H1 (cell line): ENCODE measurements around the gene JAKMIP2. TPM values are rescaled to one million over a fixed set of nuclear protein-coding genes. Genes with fewer than 3 reads are reported as not detected.
"Not testable (repeated sequence)": the region's sequence is repeated elsewhere in the genome, so short reads cannot be mapped to it uniquely, and the experiment has no call there.

Experiments
- CTCF ChIA-PET: fragments of 300-600 bp; sonication (Branson Sonifier 250); formaldehyde crosslinking; loops from one replicate; lab custom pipeline; 2021; ENCODE audit not compliant: partially characterized antibody; lab: Charles Lee
- POLR2A ChIA-PET: fragments of 300-600 bp; sonication (Branson Sonifier 250); formaldehyde crosslinking; loops from one replicate; lab custom pipeline; 2021; ENCODE audit warnings: inconsistent platforms; ENCODE audit not compliant: partially characterized antibody; lab: Charles Lee
- DNase-seq, 2 experiments: peaks; one replicate each; pipeline versions ENCODE4 v3.0.0 to v3.0.0-alpha.2; 2010 to 2022; ENCODE audit warnings: low spot score in 2 of 2, low read depth in 1 of 2, mixed read lengths in 1 of 2
- FAIRE-seq: peaks from 2 replicates; lab custom pipeline; 2011; peaks lifted over from hg19 to GRCh38; lab: Jason Lieb, UNC
- H2AFZ ChIP-seq: 2 replicates; pipeline ENCODE4 v1.8.1; 2012; ENCODE audit warnings: low read length, inconsistent platforms
- H2AK5ac ChIP-seq: 2 replicates; pipeline ENCODE4 v1.6.1; 2013; ENCODE audit warnings: low read depth, low read length
- H2BK120ac ChIP-seq: replicated peaks from 2 replicates; pipeline ENCODE3; 2013; ENCODE audit warnings: low read depth, low read length, inconsistent platforms
- H2BK12ac ChIP-seq: 2 replicates; pipeline ENCODE4 v1.6.1; 2013; ENCODE audit warnings: low read depth, low read length
- H2BK15ac ChIP-seq: 2 replicates; pipeline ENCODE4 v1.6.1; 2013; ENCODE audit warnings: low read length
- H2BK20ac ChIP-seq: 2 replicates; pipeline ENCODE4 v1.6.1; 2013; ENCODE audit warnings: low read length
- H2BK5ac ChIP-seq: 2 replicates; pipeline ENCODE4 v1.6.1; 2013; ENCODE audit warnings: low read depth, low read length
- H3K14ac ChIP-seq: 2 replicates; pipeline ENCODE4 v1.6.1; 2013; ENCODE audit warnings: inconsistent platforms; ENCODE audit not compliant: insufficient read length
- H3K18ac ChIP-seq: 2 replicates; pipeline ENCODE4 v1.6.1; 2013; ENCODE audit warnings: low read length; ENCODE audit errors: extremely low read depth
- H3K23ac ChIP-seq: 2 replicates; pipeline ENCODE4 v1.6.1; 2013; ENCODE audit warnings: inconsistent platforms; ENCODE audit not compliant: insufficient read length
- H3K23me2 ChIP-seq: 2 replicates; pipeline ENCODE4 v1.6.1; 2013; ENCODE audit warnings: low read depth, low read length
- H3K27ac ChIP-seq: 2 replicates; pipeline ENCODE4 v1.6.1; 2011; ENCODE audit warnings: low read depth, low read length, inconsistent platforms
- H3K27me3 ChIP-seq, 4 experiments: replicated peaks in 1 of 4; 1 replicate in 1 of 4; 2 replicates in 3 of 4; pipeline versions ENCODE4 v1.6.1 to v1.8.1; 2011 to 2013; ENCODE audit warnings: low read length in 3 of 4, mild to moderate bottlenecking in 3 of 4, inconsistent platforms in 2 of 4, mixed read lengths in 2 of 4, moderate library complexity in 1 of 4; ENCODE audit not compliant: control insufficient read depth in 3 of 4, insufficient read depth in 3 of 4; ENCODE audit errors: extremely low read depth in 1 of 4
- H3K36me3 ChIP-seq, 4 experiments: 2 replicates each; pipeline versions ENCODE4 v1.6.1 to v1.8.1; 2011 to 2013; ENCODE audit warnings: mild to moderate bottlenecking in 4 of 4, low read length in 3 of 4, moderate library complexity in 2 of 4, control low read depth in 1 of 4, inconsistent platforms in 1 of 4; ENCODE audit not compliant: insufficient read depth in 4 of 4, control insufficient read depth in 2 of 4
- H3K4ac ChIP-seq: replicated peaks from 2 replicates; pipeline ENCODE3; 2013; ENCODE audit warnings: low read length, low read depth, mixed read lengths, inconsistent platforms; ENCODE audit not compliant: insufficient read length
- H3K4me1 ChIP-seq, 4 experiments: replicated peaks in 1 of 4; 1 replicate in 1 of 4; 2 replicates in 3 of 4; pipeline versions ENCODE4 v1.6.1 to v1.8.1; 2011 to 2013; ENCODE audit warnings: low read length in 3 of 4, inconsistent platforms in 2 of 4, mixed read lengths in 1 of 4; ENCODE audit not compliant: insufficient read depth in 4 of 4, control insufficient read depth in 3 of 4
- H3K4me2 ChIP-seq, 2 experiments: 2 replicates each; pipeline versions ENCODE4 v1.6.1 to v1.8.1; 2011 to 2013; ENCODE audit warnings: low read depth in 2 of 2, low read length in 2 of 2, control low read depth in 1 of 2, inconsistent platforms in 1 of 2, mild to moderate bottlenecking in 1 of 2; ENCODE audit not compliant: insufficient read depth in 1 of 2
- H3K4me3 ChIP-seq, 4 experiments: fragments of 200-600, 300-600 bp in 1 of 4; sonication (generic), shearing (Covaris generic), sonication (Bioruptor Twin) in 1 of 4; 2 replicates each; pipeline versions ENCODE4 v1.5.1 to v1.8.1; 2011 to 2016; ENCODE audit warnings: low read length in 4 of 4, low read depth in 3 of 4, control low read depth in 2 of 4, inconsistent platforms in 2 of 4, mild to moderate bottlenecking in 2 of 4, mixed read lengths in 1 of 4, moderate library complexity in 1 of 4; ENCODE audit not compliant: insufficient read depth in 2 of 4; ENCODE audit errors: extremely low read depth in 1 of 4
- H3K56ac ChIP-seq: replicated peaks from 2 replicates; pipeline ENCODE3; 2013; ENCODE audit warnings: low read depth, mild to moderate bottlenecking, mixed read lengths, low read length, inconsistent platforms; ENCODE audit not compliant: insufficient read length
- H3K79me1 ChIP-seq: 2 replicates; pipeline ENCODE4 v1.6.1; 2013; ENCODE audit warnings: low read depth, low read length, control low read depth
- H3K79me2 ChIP-seq, 2 experiments: 2 replicates each; pipeline versions ENCODE4 v1.6.1 to v1.8.1; 2012 to 2013; ENCODE audit warnings: low read length in 2 of 2, mild to moderate bottlenecking in 2 of 2, inconsistent platforms in 1 of 2; ENCODE audit not compliant: insufficient read depth in 2 of 2, control insufficient read depth in 1 of 2
- H3K9ac ChIP-seq, 4 experiments: replicated peaks in 1 of 4; 1 replicate in 1 of 4; 2 replicates in 3 of 4; pipeline versions ENCODE4 v1.6.1 to v1.8.1; 2011 to 2013; ENCODE audit warnings: low read depth in 3 of 4, low read length in 3 of 4, control low read depth in 2 of 4, mild to moderate bottlenecking in 2 of 4, moderate library complexity in 2 of 4, inconsistent platforms in 1 of 4; ENCODE audit errors: extremely low read depth in 1 of 4
- H3K9me3 ChIP-seq, 2 experiments: 2 replicates each; pipeline versions ENCODE4 v1.6.1 to v1.8.1; 2012 to 2013; ENCODE audit warnings: mild to moderate bottlenecking in 2 of 2, moderate library complexity in 2 of 2, control low read depth in 1 of 2, inconsistent platforms in 1 of 2, low read depth in 1 of 2, low read length in 1 of 2, mixed read lengths in 1 of 2; ENCODE audit not compliant: insufficient read depth in 2 of 2
- H4K20me1 ChIP-seq, 2 experiments: replicated peaks in 1 of 2; 2 replicates each; pipeline versions ENCODE3 to v1.8.1; 2011 to 2013; ENCODE audit warnings: inconsistent platforms in 2 of 2, low read length in 2 of 2, mild to moderate bottlenecking in 1 of 2; ENCODE audit not compliant: insufficient read depth in 2 of 2, control insufficient read depth in 1 of 2
- H4K5ac ChIP-seq: 2 replicates; pipeline ENCODE4 v1.6.1; 2013; ENCODE audit warnings: low read length, low read depth, mixed read lengths, inconsistent platforms; ENCODE audit not compliant: insufficient read length
- H4K8ac ChIP-seq: 2 replicates; pipeline ENCODE4 v1.8.0; 2013; ENCODE audit warnings: mild to moderate bottlenecking, moderate library complexity, low read length, inconsistent platforms; ENCODE audit not compliant: insufficient read depth; ENCODE audit errors: extremely low read depth
- H4K91ac ChIP-seq: replicated peaks from 2 replicates; pipeline ENCODE3; 2013; ENCODE audit warnings: low read length, mixed read lengths, inconsistent platforms; ENCODE audit not compliant: insufficient read length
- YY1 ChIP-seq: IDR thresholded peaks from 2 replicates; pipeline ENCODE4 v1.6.1; 2011; ENCODE audit warnings: low read depth, mild to moderate bottlenecking, low read length
- WGBS, 2 experiments: shearing (Covaris generic) in 1 of 2; methylation state at CpG; one replicate each; pipeline versions ENCODE4 v1.1.6 to v1.1.7; 2013 to 2015; ENCODE audit warnings: low lambda C conversion rate in 2 of 2, mixed read lengths in 2 of 2, inconsistent platforms in 1 of 2, low coverage in 1 of 2, missing lambda C conversion rate in 1 of 2; ENCODE audit not compliant: insufficient replicate concordance in 2 of 2, insufficient coverage in 1 of 2, insufficient read length in 1 of 2; ENCODE audit errors: extremely low coverage in 1 of 2, missing lambda C conversion rate in 1 of 2; 5-methylcytosine and 5-hydroxymethylcytosine counted together
- polyA plus RNA-seq, 7 experiments: library from polyadenylated mRNA; depleted of rRNA in 3 of 7; stranded (reverse) in 5 of 7; unstranded in 2 of 7; fragments of >200 nt in 5 of 7; fragments of 200-250 nt in 2 of 7; gene quantifications; 1 replicate in 5 of 7; 2 replicates in 1 of 7; 4 replicates in 1 of 7; pipeline versions ENCODE4 v1.2.1 to v1.2.3, GENCODE V29; 2011 to 2013; ENCODE audit warnings: missing spikeins in 2 of 7, mixed read lengths in 2 of 7
- total RNA-seq: library from RNA; stranded (reverse); fragmentation: NEBNext Ultra II Directional; extraction: Animal tissue kit (Norgen Biotek cat#: 25700); gene quantifications from 2 replicates; pipeline ENCODE4 v1.2.1, GENCODE V29; 2021

JAKMIP2 gene
- total and polyA plus RNA-seq, 2 of the 8 experiments (the other 6 are each of a cell fraction or from before 2014, with no cell fraction given), result 2.4 to 13.6 TPM

GRCh38 chr5:147721191-147721960, 61.2 kb downstream of the JAKMIP2 start:
- H2AFZ ChIP-seq, H4K20me1 ChIP-seq, H3K27me3 ChIP-seq, FAIRE-seq, CTCF ChIA-PET, H3K18ac ChIP-seq, H4K91ac ChIP-seq, H2BK12ac ChIP-seq, H2BK120ac ChIP-seq, H3K56ac ChIP-seq, H3K79me2 ChIP-seq, H3K27ac ChIP-seq, H3K79me1 ChIP-seq, H2BK20ac ChIP-seq, H3K36me3 ChIP-seq, H3K14ac ChIP-seq, H4K8ac ChIP-seq, H3K23ac ChIP-seq, H3K4me1 ChIP-seq, H2BK15ac ChIP-seq, H2AK5ac ChIP-seq, H3K23me2 ChIP-seq, H3K9me3 ChIP-seq, H3K4ac ChIP-seq: not testable (repeated sequence)
- H3K9ac ChIP-seq, result peak overlapping the region in 1 of 4 experiments; percentile 50; a peak in 2 of 7 replicates
- peak overlapping the region in 1 of 2 experiments; percentile 84; a peak in 2 of 4 replicates for H3K4me2 ChIP-seq
- 78% methylated on average over 20 of the region's 38 CpGs; no CpG with 5 or more reads in 1 of the 2 experiments for WGBS, 2 experiments
- TF ChIP-seq YY1, result peak; percentile 69
- H2BK5ac ChIP-seq, result peak overlapping the region; percentile 81; the same call in 1 of the 2 replicates
- peak overlapping the region in 2 of 4 experiments; percentile 37 to 54; a peak in 4 of 8 replicates for H3K4me3 ChIP-seq
- POLR2A ChIA-PET, result interaction anchor here (1.0 to 1.6 kb wide), 4 partner anchors 9 to 61 kb away, joined by 3 to 7 read pairs (median 4); partner anchors contain the start of gene JAKMIP2
- DNase-seq, result peak in 1 of 2 experiments; percentile 57
- H4K5ac ChIP-seq, result peak overlapping the region; percentile 15
